Activated CD4-positive, alpha-beta memory T cell treated with anti-CD3 and anti-CD28 coated beads, Interleukin-2, amount 10 ng/mL, durations not matched to agents 7 days and 5 days (primary cell): ENCODE results near the gene SCFD1. TPM values are rescaled to one million over a fixed set of nuclear protein-coding genes. Genes with fewer than 3 reads are reported as not detected.

Experiments used
- CTCF ChIA-PET: fragments of 350-600 bp; sonication (Branson Sonifier 250); formaldehyde crosslinking; loops from one replicate; lab custom pipeline; 2021; ENCODE audit warnings: antibody characterized with exemption, inconsistent platforms; lab: Charles Lee
- POLR2A ChIA-PET: fragments of 350-600 bp; sonication (Branson Sonifier 250); formaldehyde crosslinking; loops from one replicate; lab custom pipeline; 2021; ENCODE audit warnings: antibody characterized with exemption; lab: Charles Lee
- DNase-seq: peaks from one replicate; pipeline ENCODE4 v3.0.0-alpha.2; 2020
- H3K27ac Mint-ChIP-seq: one replicate; pipeline ENCODE4 v1.8.0; 2021; ENCODE audit warnings: mild to moderate bottlenecking, mixed read lengths
- H3K27me3 Mint-ChIP-seq: one replicate; pipeline ENCODE4 v1.8.0; 2021; ENCODE audit warnings: mixed read lengths
- H3K36me3 Mint-ChIP-seq: one replicate; pipeline ENCODE4 v1.8.0; 2021; ENCODE audit warnings: low read depth, mixed read lengths
- H3K4me1 Mint-ChIP-seq: one replicate; pipeline ENCODE4 v1.8.0; 2021; ENCODE audit warnings: mixed read lengths
- H3K4me3 Mint-ChIP-seq: one replicate; pipeline ENCODE4 v1.8.0; 2021; ENCODE audit warnings: mild to moderate bottlenecking, mixed read lengths
- H3K9me3 Mint-ChIP-seq: one replicate; pipeline ENCODE4 v1.8.0; 2021; ENCODE audit warnings: mixed read lengths
- total RNA-seq, 2 experiments: library from RNA; stranded (reverse); gene quantifications; one replicate each; pipeline ENCODE4 v1.2.3, GENCODE V29; 2021

The SCFD1 gene
- total RNA-seq, 2 experiments from 2014 or later, result 61.8 to 65.4 TPM

DNA sequence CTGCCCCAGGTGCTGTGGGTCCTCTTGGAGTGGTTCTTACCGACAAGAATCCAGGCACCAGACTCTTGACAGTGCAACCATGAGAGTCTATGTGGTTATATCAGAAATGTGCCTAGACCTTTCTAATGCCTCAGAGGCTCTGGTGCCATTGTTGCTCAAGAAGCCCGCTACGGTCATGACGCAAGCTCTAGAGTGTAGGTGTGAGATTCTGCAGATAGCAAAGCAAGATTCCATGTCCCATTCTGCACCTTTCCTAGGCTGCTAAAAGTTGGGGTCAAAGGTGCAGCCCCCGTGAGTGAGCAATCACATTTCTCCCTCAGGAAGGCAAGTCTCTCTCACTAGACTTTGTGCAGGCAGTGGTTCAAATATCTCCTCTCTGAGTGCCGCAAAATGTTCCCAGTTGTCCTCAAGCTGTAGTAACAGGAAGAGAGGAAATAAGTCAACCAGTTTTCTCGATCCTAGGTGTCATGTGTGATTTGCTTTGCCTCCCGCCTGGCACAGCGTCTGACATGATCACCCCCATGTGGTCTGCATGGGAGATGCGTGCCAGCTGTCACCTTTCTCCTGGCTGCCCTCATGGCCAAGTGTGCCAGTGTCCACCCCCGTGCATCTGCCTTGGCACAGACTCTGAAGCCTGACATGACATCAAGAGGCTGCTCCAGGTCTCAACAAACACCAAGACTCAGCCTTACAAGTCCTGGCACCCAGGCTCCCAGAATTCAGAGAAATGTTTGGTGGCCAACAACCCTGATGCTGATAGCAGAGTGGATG is 129.7 kb downstream of the SCFD1 start:
- H3K4me1 Mint-ChIP-seq, result peaks cover 1% of the 10 kb centered on the region
- H3K27me3 Mint-ChIP-seq, result peaks cover 5% of the 10 kb centered on the region
- DNase-seq, result no peak
- no peak overlapping the region for H3K4me3 Mint-ChIP-seq
- ChIA-PET CTCF (interaction anchor here (0.6 to 0.9 kb wide), 2 partner anchors 38 to 94 kb away, joined by 3 read pairs; no protein-coding TSS in a partner anchor), POLR2A (no interaction called here)
- H3K9me3 Mint-ChIP-seq, result no peaks in the 10 kb centered on the region
- no peaks in the 10 kb centered on the region for H3K36me3 Mint-ChIP-seq
- H3K27ac Mint-ChIP-seq, result no peak overlapping the region

DNA sequence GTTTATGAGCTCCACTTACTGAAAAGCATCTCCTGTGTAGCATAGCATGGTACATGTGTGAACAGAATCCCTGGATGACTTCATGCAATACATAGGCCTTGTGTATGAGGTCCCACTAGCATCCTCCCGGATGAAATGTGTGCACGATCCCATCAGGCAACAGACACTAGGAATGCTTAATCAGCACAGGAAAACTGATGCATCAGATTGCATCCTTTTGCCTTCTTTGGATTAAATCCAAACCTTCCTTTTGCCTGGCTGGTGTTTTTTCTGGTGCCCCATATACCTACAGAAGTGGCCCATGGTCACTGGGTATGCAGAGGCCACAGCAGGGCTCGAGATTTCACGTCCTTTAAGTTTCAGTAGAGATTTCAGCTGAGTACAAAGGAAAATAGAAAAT is 131.3 kb downstream of the SCFD1 start:
- Mint-ChIP-seq H3K27me3 (no peaks in the 10 kb centered on the region), H3K36me3 (no peaks in the 10 kb centered on the region), H3K27ac (no peak overlapping the region), H3K9me3 (no peaks in the 10 kb centered on the region), H3K4me3 (no peak overlapping the region), H3K4me1 (no peaks in the 10 kb centered on the region)
- CTCF ChIA-PET, result no interaction called here
- no peak for DNase-seq
- POLR2A ChIA-PET, result no interaction called here

DNA sequence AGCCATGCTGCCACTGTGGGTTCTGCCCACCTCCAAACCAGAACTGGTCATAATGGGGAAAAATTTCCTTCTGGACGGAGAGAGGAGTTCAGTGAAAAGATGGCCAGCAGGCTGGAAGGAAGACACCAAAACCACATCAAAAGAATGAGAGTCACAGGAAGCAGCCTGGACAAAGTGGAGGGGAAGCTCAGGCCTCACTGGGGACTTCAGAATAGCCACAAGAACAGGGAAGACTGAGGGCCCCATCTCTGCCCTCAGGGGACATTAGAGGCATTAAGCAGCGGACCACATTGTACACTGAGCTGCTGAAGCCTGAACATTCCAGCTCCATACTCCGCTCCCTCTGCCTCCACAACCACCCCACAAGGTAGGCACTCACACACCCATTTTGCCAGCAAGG is 132.7 kb downstream of the SCFD1 start:
- Mint-ChIP-seq H3K27ac (no peak overlapping the region), H3K4me1 (no peaks in the 10 kb centered on the region), H3K9me3 (no peaks in the 10 kb centered on the region), H3K36me3 (no peaks in the 10 kb centered on the region), H3K4me3 (no peak overlapping the region), H3K27me3 (no peaks in the 10 kb centered on the region)
- POLR2A ChIA-PET, result no interaction called here
- DNase-seq, result no peak
- CTCF ChIA-PET, result no interaction called here

DNA sequence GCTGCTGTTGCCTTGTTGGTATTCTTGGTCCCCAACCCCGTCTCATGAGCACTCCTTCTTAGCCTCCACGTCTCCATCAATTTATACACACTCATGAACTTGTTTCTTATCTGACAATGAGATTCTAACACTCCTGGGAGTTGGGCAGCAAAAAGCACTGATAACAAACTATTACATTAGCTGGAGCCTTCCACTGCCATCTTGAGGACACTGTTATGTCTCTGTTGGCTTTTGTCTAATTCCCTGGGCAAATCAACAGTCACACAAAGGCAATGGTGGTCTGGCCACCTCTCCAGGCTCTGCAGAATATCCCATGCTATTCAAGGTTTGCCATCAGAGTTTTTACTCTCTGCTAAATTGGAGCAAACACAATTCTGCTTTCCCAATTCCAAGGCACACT is 134.5 kb downstream of the SCFD1 start:
- H3K4me1 Mint-ChIP-seq, result no peaks in the 10 kb centered on the region
- H3K27me3 Mint-ChIP-seq, result peaks cover 4% of the 10 kb centered on the region
- no peak overlapping the region for H3K4me3 Mint-ChIP-seq
- ChIA-PET POLR2A (no interaction called here), CTCF (no interaction called here)
- no peaks in the 10 kb centered on the region for H3K9me3 Mint-ChIP-seq
- DNase-seq, result no peak
- H3K36me3 Mint-ChIP-seq, result no peaks in the 10 kb centered on the region
- no peak overlapping the region for H3K27ac Mint-ChIP-seq

DNA sequence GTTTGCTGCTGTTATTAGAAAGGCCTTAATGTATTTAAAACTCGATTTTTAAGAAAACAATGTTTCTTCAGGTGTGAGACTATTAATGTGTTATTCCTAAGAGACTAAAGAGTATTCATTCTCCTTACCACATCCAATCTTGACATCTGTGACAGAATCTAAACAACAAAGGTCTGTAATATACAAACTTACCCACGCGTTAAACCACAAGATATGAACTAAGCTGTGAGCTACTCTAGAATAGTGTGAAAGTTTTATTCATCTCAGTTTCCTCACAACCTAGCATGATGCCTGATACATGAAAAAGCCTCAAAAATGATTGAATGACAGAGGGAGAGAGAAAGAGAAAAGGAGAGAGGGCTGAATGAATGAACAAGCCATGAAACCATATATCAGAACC is 135.0 kb downstream of the SCFD1 start:
- Mint-ChIP-seq H3K4me1 (no peaks in the 10 kb centered on the region), H3K9me3 (no peaks in the 10 kb centered on the region), H3K36me3 (no peaks in the 10 kb centered on the region), H3K27ac (no peak overlapping the region), H3K27me3 (peaks cover 4% of the 10 kb centered on the region), H3K4me3 (no peak overlapping the region)
- no peak for DNase-seq
- ChIA-PET CTCF (no interaction called here), POLR2A (no interaction called here)

DNA sequence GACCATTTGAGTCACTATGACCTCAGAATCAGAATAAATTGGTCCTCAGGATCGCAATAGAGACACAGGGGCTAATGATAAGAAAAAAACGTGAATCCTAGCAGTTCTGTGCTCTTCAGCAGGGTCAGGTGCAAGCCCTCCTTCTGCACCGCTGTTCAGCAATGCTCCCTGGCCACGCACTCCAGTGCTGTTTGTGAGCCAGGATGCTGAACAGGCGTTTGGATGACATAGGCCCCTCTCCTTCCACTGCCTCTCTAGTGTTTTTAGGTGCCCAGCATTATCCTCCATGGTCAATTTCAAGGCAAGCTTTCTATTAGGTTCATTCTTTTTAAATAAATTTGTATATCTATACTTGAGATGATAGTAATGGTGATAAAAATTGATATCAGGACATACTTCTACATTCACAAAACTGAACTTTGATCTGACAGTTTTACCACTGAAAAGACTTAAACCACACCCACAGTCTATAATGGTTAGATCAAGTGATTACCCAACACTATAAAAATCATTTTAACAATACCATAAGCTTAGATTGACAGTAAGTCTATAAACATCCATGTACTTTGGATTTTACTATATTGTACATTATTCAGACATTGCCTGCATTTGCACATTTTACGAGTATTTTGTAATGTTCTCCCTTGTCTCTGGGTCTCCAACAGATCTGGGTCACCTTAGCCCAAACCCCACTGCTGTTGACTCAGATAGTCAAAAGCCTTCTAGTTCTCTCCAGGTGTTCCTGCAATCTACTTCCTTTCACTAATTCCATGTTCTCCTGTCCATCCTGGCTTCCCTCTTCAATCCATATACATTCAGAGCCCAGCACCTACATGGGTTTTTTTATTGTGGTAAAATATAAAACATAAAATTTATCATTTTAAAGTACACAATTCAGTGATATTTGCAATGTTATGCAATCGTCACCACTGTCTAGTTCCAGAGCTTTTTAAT is 137.3 kb downstream of the SCFD1 start:
- Mint-ChIP-seq H3K9me3 (peaks cover 9% of the 10 kb centered on the region), H3K4me1 (no peaks in the 10 kb centered on the region), H3K36me3 (no peaks in the 10 kb centered on the region), H3K4me3 (no peak overlapping the region), H3K27me3 (peaks cover 15% of the 10 kb centered on the region), H3K27ac (no peak overlapping the region)
- ChIA-PET POLR2A (no interaction called here), CTCF (no interaction called here)
- no peak for DNase-seq

- H3K4me3 Mint-ChIP-seq, result no peak overlapping the region
- POLR2A ChIA-PET, result no interaction called here
- no peaks in the 10 kb centered on the region for H3K4me1 Mint-ChIP-seq
- no peak for DNase-seq
- CTCF ChIA-PET, result no interaction called here
- H3K9me3 Mint-ChIP-seq, result peaks cover 9% of the 10 kb centered on the region
- no peaks in the 10 kb centered on the region for H3K36me3 Mint-ChIP-seq
- H3K27ac Mint-ChIP-seq, result no peak overlapping the region
- peaks cover 24% of the 10 kb centered on the region for H3K27me3 Mint-ChIP-seq
Observed at GRCh38 chr14:30763891-30764290, 141.8 kb downstream of the SCFD1 start.

DNA sequence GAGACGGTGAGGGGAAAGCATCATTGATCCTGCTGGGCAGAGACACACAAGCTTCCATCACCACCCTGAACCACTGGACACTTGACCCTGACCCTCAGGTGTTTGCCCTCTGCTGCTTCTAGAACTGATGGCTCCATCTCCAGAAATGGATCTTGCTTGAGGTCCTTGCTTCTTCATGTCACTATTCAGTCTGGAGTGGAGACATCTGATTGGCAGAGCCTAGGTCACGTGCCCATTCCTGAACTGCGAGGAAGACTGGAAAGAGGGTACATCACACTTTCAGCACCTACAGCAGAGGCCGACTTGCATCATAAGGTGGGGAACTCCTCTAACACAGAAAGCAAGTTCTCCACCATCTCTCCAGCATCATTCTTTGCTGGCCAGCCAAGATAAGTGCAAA is 145.5 kb downstream of the SCFD1 start:
- Mint-ChIP-seq H3K9me3 (peaks cover 9% of the 10 kb centered on the region), H3K4me1 (no peaks in the 10 kb centered on the region), H3K4me3 (no peak overlapping the region), H3K36me3 (no peaks in the 10 kb centered on the region), H3K27ac (no peak overlapping the region), H3K27me3 (peaks cover 41% of the 10 kb centered on the region)
- no peak for DNase-seq
- ChIA-PET CTCF (no interaction called here), POLR2A (no interaction called here)

DNA sequence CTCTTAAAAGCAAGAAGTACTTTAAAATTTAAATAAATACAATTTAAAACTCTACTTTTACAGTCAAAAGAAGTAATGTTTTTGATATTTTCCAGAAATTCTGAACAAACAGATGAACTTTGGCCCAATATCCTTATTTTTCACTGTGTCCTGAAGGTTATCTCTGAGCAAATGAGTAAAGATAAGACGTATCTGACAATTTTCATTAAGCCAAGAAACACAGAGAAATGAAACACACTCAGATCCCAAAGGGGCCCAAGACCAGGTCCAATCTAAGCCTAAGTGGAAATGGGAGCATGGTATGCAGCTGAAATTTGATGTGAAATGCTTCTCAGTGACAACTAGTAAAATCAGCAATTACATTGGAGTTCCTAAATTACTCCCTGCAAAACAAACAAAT is 146.7 kb downstream of the SCFD1 start:
- peaks cover 38% of the 10 kb centered on the region for H3K27me3 Mint-ChIP-seq
- POLR2A ChIA-PET, result no interaction called here

GRCh38 chr14:30770376-30770775 is 148.3 kb downstream of the SCFD1 start:
- Mint-ChIP-seq H3K4me1 (no peaks in the 10 kb centered on the region), H3K27me3 (peaks cover 31% of the 10 kb centered on the region), H3K36me3 (no peaks in the 10 kb centered on the region), H3K27ac (no peak overlapping the region), H3K4me3 (no peak overlapping the region), H3K9me3 (no peaks in the 10 kb centered on the region)
- ChIA-PET CTCF (no interaction called here), POLR2A (no interaction called here)
- DNase-seq, result no peak

More for the DNA sequence above, 146.7 kb downstream of the SCFD1 start:
- peaks cover 2% of the 10 kb centered on the region for H3K9me3 Mint-ChIP-seq
- H3K4me3 Mint-ChIP-seq, result no peak overlapping the region
- CTCF ChIA-PET, result no interaction called here
- no peak overlapping the region for H3K27ac Mint-ChIP-seq
- no peaks in the 10 kb centered on the region for H3K4me1 Mint-ChIP-seq
- H3K36me3 Mint-ChIP-seq, result no peaks in the 10 kb centered on the region
- DNase-seq, result no peak

DNA sequence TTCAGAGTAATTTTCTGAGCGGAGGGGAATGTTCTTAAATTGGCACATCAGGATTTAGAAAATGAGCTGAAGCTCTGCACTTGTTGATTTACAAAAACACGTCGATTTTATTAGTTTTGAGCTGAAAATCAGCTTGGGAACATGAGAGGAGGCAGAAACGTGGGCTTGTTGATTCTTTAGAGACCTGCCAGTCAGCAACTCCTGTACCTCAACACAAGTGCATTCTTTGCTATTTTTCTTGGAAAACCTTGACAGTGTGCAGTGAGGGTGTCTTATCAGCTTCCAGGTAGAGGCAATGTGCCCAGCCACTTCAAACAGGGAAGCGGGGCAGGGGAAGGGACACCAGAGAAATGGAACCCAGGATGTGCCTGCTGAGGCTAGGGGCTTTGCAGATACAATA is 149.5 kb downstream of the SCFD1 start:
- ChIA-PET POLR2A (no interaction called here), CTCF (no interaction called here)
- Mint-ChIP-seq H3K36me3 (no peaks in the 10 kb centered on the region), H3K4me1 (no peaks in the 10 kb centered on the region), H3K27me3 (peaks cover 32% of the 10 kb centered on the region), H3K4me3 (no peak overlapping the region), H3K9me3 (no peaks in the 10 kb centered on the region), H3K27ac (no peak overlapping the region)
- DNase-seq, result no peak

DNA sequence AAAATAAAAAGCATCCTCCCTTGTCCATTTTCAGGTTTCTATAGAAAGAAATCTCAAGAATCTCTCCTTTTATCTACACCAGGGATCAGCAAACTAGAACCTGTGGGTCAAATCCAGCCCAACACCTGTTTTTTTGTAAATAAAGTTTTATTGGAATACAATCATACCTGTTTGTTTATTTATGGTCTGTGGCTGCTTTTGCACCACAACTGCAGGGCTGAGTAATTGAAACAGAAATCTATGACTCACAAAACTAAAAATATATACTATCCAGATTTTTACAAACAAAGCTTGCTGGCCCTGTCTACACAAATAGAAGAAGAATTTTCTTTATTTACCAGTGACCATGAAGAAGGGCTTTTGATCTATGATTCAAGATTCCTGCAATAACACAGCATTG is 157.1 kb downstream of the SCFD1 start:
- POLR2A ChIA-PET, result no interaction called here
- Mint-ChIP-seq H3K27me3 (peaks cover 16% of the 10 kb centered on the region), H3K4me3 (no peak overlapping the region), H3K9me3 (no peaks in the 10 kb centered on the region), H3K36me3 (no peaks in the 10 kb centered on the region), H3K27ac (no peak overlapping the region), H3K4me1 (no peaks in the 10 kb centered on the region)
- no peak for DNase-seq
- CTCF ChIA-PET, result no interaction called here
